Testis (tissue), 2 donors: ENCODE results near the gene MAP2K2.

Experiments
- CTCF ChIP-seq, 3 experiments: fragments of 450-650 bp in 2 of 3; fragments of 200-600 bp in 1 of 3; sonication (generic) in 1 of 3; IDR thresholded peaks; one replicate each; pipeline ENCODE4 v1.5.1; 2016 to 2019; ENCODE audit warnings: antibody characterized with exemption in 3 of 3, mild to moderate bottlenecking in 2 of 3, moderate library complexity in 1 of 3
- POLR2A ChIP-seq: fragments of 450-650 bp; IDR thresholded peaks from one replicate; pipeline ENCODE4 v1.6.1; 2017; ENCODE audit warnings: antibody characterized with exemption, mild to moderate bottlenecking, moderate library complexity

GRCh38 chr19:4149518-4150288, 25.8 kb upstream of the MAP2K2 start:
- TF ChIP-seq CTCF (IDR thresholded peaks at IDR 0.05) (no peak), POLR2A (no peak)
